Stimulated activated CD4-positive, alpha-beta T cell treated with anti-CD3 and anti-CD28 coated beads, Interleukin-4, amount 100 ng/mL, for 48 hours (primary cell): Measurements from ENCODE around the gene PET100.

Experiments
- DNase-seq, 2 donors: peaks; one replicate each; pipeline ENCODE4 v3.0.0-alpha.2; 2020; ENCODE audit warnings: low read depth in 2 of 2

The PET100 gene

DNA sequence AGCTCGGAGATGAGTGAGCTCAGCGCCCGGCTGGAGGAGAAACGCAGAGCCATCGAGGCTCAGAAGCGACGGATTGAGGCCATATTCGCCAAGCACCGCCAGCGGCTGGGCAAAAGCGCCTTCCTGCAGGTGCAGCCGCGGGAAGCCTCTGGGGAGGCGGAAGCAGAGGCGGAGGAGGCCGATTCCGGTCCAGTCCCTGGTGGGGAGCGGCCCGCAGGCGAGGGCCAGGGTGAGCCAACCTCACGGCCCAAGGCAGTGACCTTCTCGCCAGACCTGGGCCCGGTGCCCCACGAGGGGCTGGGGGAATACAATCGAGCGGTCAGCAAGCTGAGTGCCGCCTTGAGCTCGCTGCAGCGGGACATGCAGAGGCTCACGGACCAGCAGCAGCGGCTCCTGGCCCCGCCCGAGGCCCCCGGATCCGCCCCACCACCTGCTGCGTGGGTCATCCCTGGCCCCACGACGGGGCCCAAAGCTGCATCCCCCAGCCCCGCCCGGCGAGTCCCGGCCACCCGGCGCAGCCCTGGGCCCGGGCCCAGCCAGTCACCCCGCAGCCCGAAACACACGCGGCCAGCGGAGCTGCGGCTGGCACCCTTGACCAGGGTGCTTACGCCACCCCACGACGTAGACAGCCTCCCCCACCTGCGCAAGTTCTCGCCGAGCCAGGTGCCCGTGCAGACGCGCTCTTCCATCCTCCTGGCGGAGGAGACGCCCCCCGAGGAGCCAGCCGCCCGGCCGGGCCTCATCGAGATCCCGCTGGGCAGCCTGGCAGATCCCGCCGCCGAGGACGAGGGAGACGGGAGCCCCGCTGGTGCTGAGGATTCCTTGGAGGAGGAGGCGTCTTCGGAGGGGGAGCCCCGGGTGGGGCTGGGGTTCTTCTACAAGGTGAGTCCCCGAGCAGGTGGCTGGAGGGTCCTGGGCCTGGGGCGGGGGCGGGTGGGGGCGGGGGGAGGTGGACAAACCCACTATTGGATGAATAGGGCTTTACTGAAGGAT, 17.0 kb upstream of the PET100 start:
- no peak for DNase-seq

GRCh38 chr19:7614859-7615741, 14.5 kb upstream of the PET100 start:
- DNase-seq, result no peak

DNA sequence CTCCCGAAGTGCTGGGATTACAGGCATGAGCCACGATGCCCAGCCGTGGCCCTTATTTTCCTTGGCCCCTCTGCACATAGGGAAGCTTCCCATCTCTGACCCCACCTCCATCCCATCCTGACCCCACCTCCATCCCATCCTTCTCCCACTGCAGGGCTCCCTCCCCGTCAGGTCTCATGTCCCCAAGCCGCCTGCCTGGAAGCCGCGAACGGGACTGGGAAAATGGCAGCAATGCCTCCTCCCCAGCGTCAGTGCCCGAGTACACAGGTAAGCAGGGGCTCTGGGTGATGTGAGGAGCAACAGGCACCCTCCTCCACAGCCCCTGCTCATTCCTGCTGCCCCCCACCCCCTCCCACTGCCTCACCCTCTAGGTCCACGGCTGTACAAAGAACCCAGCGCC, 12.4 kb upstream of the PET100 start:
- no peak for DNase-seq

GRCh38 chr19:7617735-7618134, 11.9 kb upstream of the PET100 start:
- DNase-seq, result no peak

GRCh38 chr19:7618348-7618747, 11.2 kb upstream of the PET100 start:
- DNase-seq, result no peak

- no peak for DNase-seq
These were observed 10.7 kb upstream of the PET100 start for GRCh38 chr19:7618771-7619510.

GRCh38 chr19:7619671-7620441, 9.7 kb upstream of the PET100 start:
- DNase-seq, result no peak

DNA sequence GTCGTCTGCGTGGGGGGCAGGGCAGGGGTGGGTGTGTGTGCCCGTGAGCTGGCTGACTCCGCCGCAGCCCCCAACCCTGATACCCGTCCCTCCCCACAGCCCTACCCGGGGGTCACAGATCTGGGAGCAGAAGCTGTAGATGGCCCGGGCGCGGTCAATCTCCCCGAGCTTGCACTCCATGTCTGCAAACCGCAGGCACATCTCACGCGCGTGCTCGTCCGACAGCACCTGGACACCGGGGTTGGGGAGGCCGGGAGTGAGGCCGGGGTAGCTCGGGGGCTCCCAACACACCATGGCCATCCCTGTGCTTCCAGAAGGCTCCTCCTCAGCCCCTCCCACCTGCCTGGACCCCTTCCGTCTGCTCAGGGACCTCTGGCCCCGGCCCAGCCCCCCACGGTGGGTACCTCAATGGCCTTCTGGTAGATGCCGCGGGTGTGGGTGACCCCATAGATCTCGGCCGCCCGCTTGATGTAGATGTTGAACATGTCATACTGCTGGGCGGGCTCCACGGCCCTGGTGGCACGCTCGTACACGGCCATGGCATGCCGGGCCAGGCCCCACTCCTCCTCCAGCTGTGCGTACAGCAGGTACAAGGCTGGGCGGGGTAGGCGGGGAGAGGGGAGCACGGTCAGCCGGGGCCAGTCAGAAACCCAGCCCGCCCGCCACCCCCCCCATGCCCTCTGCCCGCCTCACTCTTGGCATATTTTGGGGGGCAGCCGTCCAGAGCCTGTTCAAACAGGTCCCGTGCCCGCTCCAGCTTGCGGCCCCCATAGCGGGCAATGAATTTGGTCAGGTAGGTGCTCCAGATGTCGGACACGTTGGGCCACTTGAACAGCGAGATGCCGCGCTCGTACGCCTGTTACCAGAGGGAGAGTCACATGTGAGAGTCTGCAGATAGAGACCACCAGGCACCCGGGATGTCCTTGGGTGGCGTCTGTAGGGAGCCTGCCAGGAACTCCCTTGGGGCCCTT, 8.9 kb upstream of the PET100 start:
- no peak for DNase-seq

DNA sequence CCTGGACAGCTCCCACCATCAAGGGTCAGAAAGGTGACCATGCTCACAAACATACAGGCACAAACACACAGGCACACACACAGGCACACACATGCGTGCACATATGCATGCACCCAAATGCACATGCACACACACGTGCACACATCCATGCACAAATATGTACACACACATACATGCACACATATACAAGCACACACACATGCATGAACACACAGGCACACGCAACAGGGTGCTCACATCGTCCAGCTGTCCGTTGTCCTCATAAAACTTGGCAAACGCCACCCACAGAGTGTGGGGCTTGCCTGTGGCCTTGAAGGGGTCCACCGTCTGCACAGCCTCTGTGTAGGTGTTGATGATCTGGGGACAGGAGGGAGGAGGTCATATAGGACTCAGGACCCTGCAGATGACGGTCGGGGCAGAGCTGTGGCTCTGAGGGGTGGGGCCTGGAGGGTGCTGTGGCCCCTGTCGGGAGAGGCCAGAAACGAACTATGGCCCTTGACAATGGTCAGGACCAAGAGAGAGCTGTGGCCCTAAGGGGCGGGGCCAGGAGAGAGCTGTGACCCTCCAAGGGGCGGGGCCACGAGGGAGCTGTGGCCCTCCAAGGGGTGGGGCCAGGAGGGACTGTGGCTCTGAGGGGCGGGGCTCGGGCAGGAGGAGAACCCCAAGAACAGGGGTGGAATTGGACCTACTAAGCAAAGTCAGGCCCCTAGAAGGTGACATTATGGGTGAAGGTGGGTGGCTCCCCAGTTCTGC, 6.5 kb upstream of the PET100 start:
- DNase-seq, result no peak

DNA sequence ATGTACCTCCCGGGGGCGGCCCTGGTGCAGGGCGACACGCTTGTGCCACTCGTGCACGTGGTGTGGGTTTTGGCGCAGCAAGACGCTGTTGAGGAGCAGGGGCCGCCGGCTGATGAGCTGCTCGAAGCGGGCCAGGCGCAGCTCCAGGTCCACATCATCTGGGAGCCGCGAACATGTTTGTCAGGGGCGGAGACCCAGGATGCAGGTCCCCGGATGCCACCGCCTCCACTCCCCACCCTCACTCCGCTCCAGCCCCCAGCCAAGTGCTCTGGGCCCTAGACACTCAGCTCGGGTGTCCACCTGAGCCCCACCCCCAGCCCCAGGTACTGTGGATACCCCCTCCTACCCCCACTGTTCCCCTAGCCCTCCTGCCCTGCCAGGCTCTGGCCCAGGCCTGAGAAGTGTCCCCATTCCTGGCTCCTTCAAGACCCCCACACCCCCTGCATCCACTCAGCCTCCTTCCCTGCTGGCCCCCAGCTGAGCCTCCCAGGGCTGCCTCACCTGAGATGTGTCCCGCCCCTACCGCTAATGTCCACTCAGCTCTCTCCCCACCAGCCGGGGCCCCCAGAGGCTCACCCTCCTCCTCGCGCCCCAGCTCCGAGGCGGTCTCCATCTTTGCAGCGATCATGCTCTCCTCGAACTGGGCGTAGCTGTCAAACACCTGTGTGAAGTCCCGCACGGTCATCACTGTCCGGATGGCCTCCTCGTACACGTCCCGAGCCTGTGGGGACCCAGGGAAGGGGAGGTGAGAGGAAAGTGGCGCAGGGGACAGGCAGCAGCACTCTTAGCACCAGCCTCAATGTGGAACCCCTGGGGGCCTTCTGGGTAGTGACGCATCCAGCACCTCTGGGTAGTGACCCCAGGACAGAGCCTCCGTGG, 5.6 kb upstream of the PET100 start:
- no peak for DNase-seq

GRCh38 chr19:7624810-7625209, 4.8 kb upstream of the PET100 start:
- DNase-seq, result no peak

DNA sequence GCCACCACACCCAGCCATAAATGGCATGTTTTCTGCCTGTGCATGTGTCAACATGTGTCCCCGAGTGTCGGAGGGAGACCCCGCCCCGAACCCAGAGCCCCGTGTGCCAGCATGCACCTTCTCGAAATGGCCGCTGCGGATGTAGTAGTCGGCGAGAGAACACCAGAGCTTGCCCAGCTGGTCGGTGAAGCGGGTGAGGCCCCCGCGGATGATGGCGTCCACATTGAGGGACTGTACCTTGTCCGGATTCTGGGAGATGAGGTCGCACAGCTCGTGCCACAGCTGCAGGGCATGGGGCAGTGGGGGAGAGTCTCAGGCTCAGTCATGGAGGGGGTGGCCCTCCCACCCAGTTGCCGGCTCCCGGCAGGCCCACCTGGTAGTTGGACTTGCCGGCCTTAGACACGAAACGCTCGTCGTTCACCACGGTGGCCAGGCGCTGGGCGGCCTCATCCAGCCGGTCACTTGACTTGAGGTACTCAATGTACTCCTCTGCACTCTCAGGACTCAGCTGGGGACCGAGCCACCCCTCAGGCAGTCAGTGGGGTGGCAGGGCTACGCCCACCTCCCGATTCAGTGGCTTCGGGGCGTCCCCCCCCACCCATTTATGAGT, 3.7 kb upstream of the PET100 start:
- no peak for DNase-seq

DNA sequence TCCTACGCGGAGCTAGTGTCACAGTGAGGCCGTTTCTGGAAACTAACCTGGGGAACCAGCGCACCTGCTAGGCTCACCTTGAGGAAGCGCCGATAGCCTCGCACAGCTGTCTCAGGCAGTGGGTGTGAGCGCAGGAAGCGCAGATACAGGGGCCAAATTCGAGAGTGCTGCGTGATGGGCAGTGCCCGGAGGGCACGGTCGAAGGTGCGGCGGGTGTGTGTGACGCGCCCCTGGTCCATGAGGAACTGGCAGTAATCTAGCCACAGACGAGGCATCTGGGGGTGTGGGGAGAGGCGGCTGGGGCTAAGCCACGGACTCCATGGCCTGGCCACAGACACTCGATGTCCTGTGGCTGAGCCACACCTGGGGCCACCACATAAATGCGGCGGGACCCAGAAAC, 2.4 kb upstream of the PET100 start:
- no peak for DNase-seq

GRCh38 chr19:7628589-7629311, 843 bp upstream of the PET100 start:
- no peak for DNase-seq

GRCh38 chr19:7631577-7631976, 2.0 kb downstream of the PET100 start:
- DNase-seq, result no peak

GRCh38 chr19:7632340-7633203, 3.0 kb downstream of the PET100 start:
- DNase-seq, result no peak
